ENCODE measurements around the gene ULK4.

DNA sequence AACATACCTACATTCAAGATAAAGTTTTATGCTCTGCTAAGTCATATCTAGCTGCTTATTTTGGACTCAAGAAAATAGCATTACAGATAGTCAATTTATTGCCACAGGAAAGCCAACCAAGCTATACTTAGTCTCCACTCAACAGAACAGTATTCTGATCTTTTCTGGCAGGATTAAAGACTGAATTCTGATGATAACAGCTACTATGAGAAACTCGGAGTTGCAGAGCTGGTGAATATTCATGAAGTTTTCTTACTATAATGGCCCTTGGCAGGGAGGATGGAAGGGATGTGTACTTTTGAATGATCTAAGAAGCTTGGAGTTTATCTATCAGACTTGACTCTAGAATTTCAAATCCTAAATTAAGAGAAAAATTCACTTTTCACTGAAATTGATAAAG is 524.9 kb downstream of the ULK4 start:
- TF ChIP-seq CTCF (IDR thresholded peaks at IDR 0.05 in 4 of 5, conservative IDR thresholded peaks at IDR 0.05 in 1 of 5) (no peak), POLR2A (IDR thresholded peaks at IDR 0.05) (no peak)

Measured in gastrocnemius medialis (tissue), 4 donors.